Lung (tissue), 12 donors: ENCODE data around the gene TPM2. TPM values are rescaled to one million over a fixed set of nuclear protein-coding genes. Genes with fewer than 3 reads are reported as not detected.

Experiments
- ATAC-seq: fragments of 200-7000 bp; cut with Tn5 transposase; one replicate; pipeline ENCODE4 v1.9.1; 2020; ENCODE audit warnings: moderate number of reproducible peaks; ENCODE audit not compliant: insufficient read depth, low FRiP score
- DNase-seq, 3 donors: peaks; one replicate each; pipeline ENCODE4 v3.0.0-alpha.2; 2013 to 2017
- H3K27ac ChIP-seq, 2 donors: one replicate each; pipeline ENCODE4 v1.5.1; 2013; ENCODE audit warnings: mild to moderate bottlenecking in 2 of 2, moderate library complexity in 2 of 2, control low read depth in 1 of 2, inconsistent platforms in 1 of 2, low read depth in 1 of 2, low read length in 1 of 2
- H3K27me3 ChIP-seq, 3 donors: one replicate each; pipeline ENCODE4 v1.5.1; 2013; ENCODE audit warnings: low read length in 2 of 3; ENCODE audit not compliant: control insufficient read depth in 3 of 3, insufficient read depth in 3 of 3
- H3K36me3 ChIP-seq, 4 donors: one replicate each; pipeline ENCODE4 v1.5.1; 2013; ENCODE audit warnings: low read length in 4 of 4, mild to moderate bottlenecking in 1 of 4, moderate library complexity in 1 of 4; ENCODE audit not compliant: control insufficient read depth in 4 of 4, insufficient read depth in 4 of 4
- H3K4me1 ChIP-seq, 5 donors: one replicate each; pipeline ENCODE4 v1.5.1; 2013; ENCODE audit warnings: low read length in 5 of 5, mild to moderate bottlenecking in 2 of 5, moderate library complexity in 1 of 5; ENCODE audit not compliant: control insufficient read depth in 5 of 5, insufficient read depth in 5 of 5
- H3K4me3 ChIP-seq: one replicate; pipeline ENCODE4 v1.5.1; 2013; ENCODE audit warnings: mild to moderate bottlenecking, control low read depth, moderate library complexity
- H3K9ac ChIP-seq, 2 donors: one replicate each; pipeline ENCODE4 v1.5.1; 2013; ENCODE audit warnings: low read length in 2 of 2, control low read depth in 1 of 2; ENCODE audit not compliant: insufficient read depth in 1 of 2
- H3K9me3 ChIP-seq, 4 donors: one replicate each; pipeline ENCODE4 v1.5.1; 2013; ENCODE audit warnings: low read length in 3 of 4, mild to moderate bottlenecking in 1 of 4, moderate library complexity in 1 of 4; ENCODE audit not compliant: control insufficient read depth in 4 of 4, insufficient read depth in 3 of 4
- WGBS, 2 donors: extraction: QIAGEN DNeasy Blood & Tissue Kit; methylation state at CpG; one replicate each; pipeline ENCODE4 v1.1.7; 2013; 5-methylcytosine and 5-hydroxymethylcytosine counted together
- polyA plus RNA-seq, 2 donors: library from polyadenylated mRNA; stranded (reverse); fragments of 200-250 nt; gene quantifications; one replicate each; pipeline ENCODE4 v1.2.1, GENCODE V29; 2013
- total RNA-seq, 2 donors: library from RNA; depleted of rRNA in 1 of 2; stranded (reverse); fragments of >200 nt in 1 of 2; gene quantifications; one replicate each; pipeline ENCODE4 v1.2.1, GENCODE V29; 2014 to 2021
- TF ChIP-seq, protein P1 (sequence below): IDR thresholded peaks from 2 replicates; pipeline ENCODE4 v1.5.1; 2012; ENCODE audit warnings: mild to moderate bottlenecking; ENCODE audit errors: control extremely low read depth, extremely low read depth
- donor health status: control.
- donor health status: control.
- donor health status: Bipolar disorder and iron deficiency.
- donor health status: healthy.
- donor health status: DM: yes; HTN: yes; CAD: no.

The TPM2 gene
- total and polyA plus RNA-seq, 4 donors = 96.0 to 494 (median 209) TPM

DNA sequence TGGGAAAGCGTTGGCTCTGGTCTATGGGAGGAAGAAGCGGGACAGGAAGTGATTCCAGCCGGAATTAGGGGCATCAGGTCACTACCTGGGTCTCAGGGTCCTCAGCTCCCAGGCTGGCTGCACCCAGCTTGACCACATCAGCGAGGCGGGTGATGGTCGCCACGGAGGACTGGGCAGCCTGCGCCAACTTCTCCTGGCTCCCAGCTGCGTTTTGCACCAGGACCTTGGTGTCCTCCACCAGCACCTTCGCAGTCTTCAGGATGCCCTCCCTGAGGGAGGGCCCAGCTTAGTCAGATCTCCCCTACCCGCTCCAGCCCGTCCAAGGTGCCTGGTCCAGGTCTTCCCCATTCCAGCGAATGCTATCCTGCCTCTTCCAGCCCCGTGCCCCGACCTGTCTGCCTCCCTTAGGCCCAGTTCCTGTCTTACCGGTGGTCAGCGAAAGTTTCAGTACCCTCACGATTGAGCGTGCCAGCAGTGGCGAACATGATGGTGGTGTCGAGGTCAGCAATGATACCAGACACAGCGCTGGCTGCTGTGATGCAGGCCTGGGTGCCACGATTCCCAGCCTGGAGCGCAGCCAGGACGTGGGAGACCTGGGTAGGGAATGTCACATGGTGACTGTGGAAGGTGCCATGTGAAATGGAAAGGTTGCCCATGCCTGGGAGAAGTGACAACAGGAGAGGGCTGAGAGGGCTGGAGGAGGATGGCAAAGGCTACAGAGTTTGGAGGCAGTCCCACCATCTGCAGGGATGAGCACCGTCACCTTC is 14.4 kb upstream of the TPM2 start:
- no peak overlapping the region for H3K27ac ChIP-seq
- 95 to 96% methylated on average over 26 of the region's 26 CpGs for WGBS, 2 donors
- H3K27me3 ChIP-seq = no peaks in the 10 kb centered on the region
- no peak overlapping the region for H3K4me3 ChIP-seq
- TF ChIP-seq, protein P1, sequence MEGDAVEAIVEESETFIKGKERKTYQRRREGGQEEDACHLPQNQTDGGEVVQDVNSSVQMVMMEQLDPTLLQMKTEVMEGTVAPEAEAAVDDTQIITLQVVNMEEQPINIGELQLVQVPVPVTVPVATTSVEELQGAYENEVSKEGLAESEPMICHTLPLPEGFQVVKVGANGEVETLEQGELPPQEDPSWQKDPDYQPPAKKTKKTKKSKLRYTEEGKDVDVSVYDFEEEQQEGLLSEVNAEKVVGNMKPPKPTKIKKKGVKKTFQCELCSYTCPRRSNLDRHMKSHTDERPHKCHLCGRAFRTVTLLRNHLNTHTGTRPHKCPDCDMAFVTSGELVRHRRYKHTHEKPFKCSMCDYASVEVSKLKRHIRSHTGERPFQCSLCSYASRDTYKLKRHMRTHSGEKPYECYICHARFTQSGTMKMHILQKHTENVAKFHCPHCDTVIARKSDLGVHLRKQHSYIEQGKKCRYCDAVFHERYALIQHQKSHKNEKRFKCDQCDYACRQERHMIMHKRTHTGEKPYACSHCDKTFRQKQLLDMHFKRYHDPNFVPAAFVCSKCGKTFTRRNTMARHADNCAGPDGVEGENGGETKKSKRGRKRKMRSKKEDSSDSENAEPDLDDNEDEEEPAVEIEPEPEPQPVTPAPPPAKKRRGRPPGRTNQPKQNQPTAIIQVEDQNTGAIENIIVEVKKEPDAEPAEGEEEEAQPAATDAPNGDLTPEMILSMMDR = no peak
- no peak overlapping the region for H3K9ac ChIP-seq
- ATAC-seq (no peak), DNase-seq (no peak)
- peaks cover 47 to 87% (median 80%) of the 10 kb centered on the region in 4 donors for H3K36me3 ChIP-seq
- no peaks in the 10 kb centered on the region for H3K4me1 ChIP-seq
- no peaks in the 10 kb centered on the region for H3K9me3 ChIP-seq

- ATAC-seq (no peak), DNase-seq (no peak)
- 92 to 93% methylated on average over 7 of the region's 7 CpGs for WGBS, 2 donors
- H3K9ac ChIP-seq = no peak overlapping the region
- H3K4me3 ChIP-seq = no peak overlapping the region
- H3K36me3 ChIP-seq = peaks cover 54 to 88% (median 87%) of the 10 kb centered on the region in 4 donors
- H3K4me1 ChIP-seq = no peaks in the 10 kb centered on the region
- no peaks in the 10 kb centered on the region for H3K9me3 ChIP-seq
- no peaks in the 10 kb centered on the region for H3K27me3 ChIP-seq
- TF ChIP-seq, protein P1 = no peak
- H3K27ac ChIP-seq = no peak overlapping the region
Observed at GRCh38 chr9:35702696-35703095, 13.0 kb upstream of the TPM2 start.

GRCh38 chr9:35700942-35701341 is 11.2 kb upstream of the TPM2 start:
- no peaks in the 10 kb centered on the region for H3K9me3 ChIP-seq
- H3K36me3 ChIP-seq = peaks cover 42 to 82% (median 76%) of the 10 kb centered on the region in 4 donors
- H3K9ac ChIP-seq = no peak overlapping the region
- no peak overlapping the region for H3K4me3 ChIP-seq
- peaks cover 0 to 2% (median 0%) of the 10 kb centered on the region in 5 donors for H3K4me1 ChIP-seq
- no peaks in the 10 kb centered on the region for H3K27me3 ChIP-seq
- TF ChIP-seq, protein P1 = no peak
- DNase-seq (no peak), ATAC-seq (no peak)
- H3K27ac ChIP-seq = no peak overlapping the region

GRCh38 chr9:35700031-35700430 is 10.3 kb upstream of the TPM2 start:
- H3K4me1 ChIP-seq = peaks cover 0 to 2% (median 0%) of the 10 kb centered on the region in 5 donors
- H3K27ac ChIP-seq = no peak overlapping the region
- H3K36me3 ChIP-seq = peaks cover 41 to 74% (median 71%) of the 10 kb centered on the region in 4 donors
- no peaks in the 10 kb centered on the region for H3K9me3 ChIP-seq
- TF ChIP-seq, protein P1 = no peak
- DNase-seq (no peak), ATAC-seq (no peak)
- WGBS, 2 donors = 91 to 92% methylated on average over 11 of the region's 11 CpGs
- no peak overlapping the region for H3K9ac ChIP-seq
- H3K4me3 ChIP-seq = no peak overlapping the region
- no peaks in the 10 kb centered on the region for H3K27me3 ChIP-seq
